ENCODE measurements around the gene GIT1. TPM values are rescaled to one million over a fixed set of nuclear protein-coding genes. Genes with fewer than 3 reads are reported as not detected.

GIT1 gene
- total and polyA plus RNA-seq, 2 of the 13 experiments (the other 11 are each of a cell fraction or from before 2014, with no cell fraction given): 14.2 to 30.8 TPM

- no peak for TF ChIP-seq ZBTB38 (CRISPR knock-in tag; IDR thresholded peaks at IDR 0.05)
- no peak for TF ChIP-seq ZNF20 (CRISPR knock-in tag; IDR thresholded peaks at IDR 0.05)
- TF ChIP-seq PRDM15 (CRISPR knock-in tag; IDR thresholded peaks at IDR 0.05): no peak
- TF ChIP-seq ZFX (CRISPR knock-in tag; IDR thresholded peaks at IDR 0.05; ENCODE audit: low read depth): peak; percentile 63
- no peak for TF ChIP-seq MBNL3 (CRISPR knock-in tag; conservative IDR thresholded peaks at IDR 0.05)
- TF ChIP-seq ERF (CRISPR knock-in tag; IDR thresholded peaks at IDR 0.05): no peak
- TF ChIP-seq ZNF354B (CRISPR knock-in tag; IDR thresholded peaks at IDR 0.05): no peak
- TF ChIP-seq POLR2AphosphoS2 (IDR thresholded peaks at IDR 0.05; ENCODE audit: low read depth, low read length): no peak
- TF ChIP-seq HNF1A (IDR thresholded peaks at IDR 0.05; ENCODE audit: low read depth): no peak
- TF ChIP-seq HNF1A (CRISPR knock-in tag; IDR thresholded peaks at IDR 0.05; ENCODE audit: borderline replicate concordance): 0 out of 2 replicates have a peak, but pooled peaks have one; percentile 24
- TF ChIP-seq ZNF678 (CRISPR knock-in tag; IDR thresholded peaks at IDR 0.05): no peak
- peak; percentile 34; the same call in 1 of the 2 replicates for TF ChIP-seq RBFOX2 (IDR thresholded peaks at IDR 0.05; ENCODE audit: low read depth, low read length)
- TF ChIP-seq KAT8 (CRISPR knock-in tag; IDR thresholded peaks at IDR 0.05): no peak
- TF ChIP-seq ZNF547 (CRISPR knock-in tag; IDR thresholded peaks at IDR 0.05): no peak
- no peak for TF ChIP-seq TEAD3 (CRISPR knock-in tag; optimal IDR thresholded peaks at IDR 0.05; ENCODE audit: borderline replicate concordance)
- TF ChIP-seq E2F1 (CRISPR knock-in tag; IDR thresholded peaks at IDR 0.05): 0 out of 2 replicates have a peak, but pooled peaks have one; percentile 10
- TF ChIP-seq RAD21 (CRISPR knock-in tag; IDR thresholded peaks at IDR 0.05): no peak
- no peak for TF ChIP-seq MLX (CRISPR knock-in tag; IDR thresholded peaks at IDR 0.05)
- TF ChIP-seq EP300 (IDR thresholded peaks at IDR 0.05; ENCODE audit: low read depth in 2 of 2, low read length in 2 of 2): no peak
- TF ChIP-seq EP300 (CRISPR knock-in tag; IDR thresholded peaks at IDR 0.05; ENCODE audit: borderline replicate concordance): no peak
- peak; percentile 48 for TF ChIP-seq ASH2L (IDR thresholded peaks at IDR 0.05; ENCODE audit: insufficient read length, low read depth, low read length)
These were observed at the start of gene GIT1 (continued) for GRCh38 chr17:29589524-29590410.
